Psoas muscle (tissue), 8 donors: ENCODE results near the gene SLC5A10. TPM values are rescaled to one million over a fixed set of nuclear protein-coding genes. Genes with fewer than 3 reads are reported as not detected.

Source experiments
- ATAC-seq, 4 donors: fragments of 200-7000 bp; cut with Tn5 transposase; one replicate each; pipeline ENCODE4 v1.9.1; 2020; ENCODE audit warnings: moderate library complexity in 3 of 4, mild to moderate bottlenecking in 2 of 4
- DNase-seq, 2 donors: peaks; one replicate each; pipeline ENCODE4 v3.0.0-alpha.2; 2020
- H3K27ac ChIP-seq: fragments of 200-600 bp; one replicate; pipeline ENCODE4 v1.8.0; 2022
- H3K27me3 ChIP-seq, 3 donors: fragments of 200-600 bp in 1 of 3; one replicate each; pipeline versions ENCODE4 v1.6.1 to v1.8.0; 2013 to 2022; ENCODE audit warnings: low read length in 2 of 3, mild to moderate bottlenecking in 2 of 3, moderate library complexity in 1 of 3; ENCODE audit not compliant: insufficient read depth in 3 of 3
- H3K36me3 ChIP-seq, 2 donors: fragments of 200-600 bp in 1 of 2; one replicate each; pipeline versions ENCODE4 v1.6.1 to v1.8.0; 2013 to 2022; ENCODE audit warnings: low read depth in 1 of 2, mild to moderate bottlenecking in 1 of 2, moderate library complexity in 1 of 2; ENCODE audit not compliant: insufficient read depth in 1 of 2
- H3K4me1 ChIP-seq: fragments of 200-600 bp; one replicate; pipeline ENCODE4 v1.8.0; 2022
- H3K4me3 ChIP-seq: fragments of 200-600 bp; one replicate; pipeline ENCODE4 v1.8.0; 2022; ENCODE audit warnings: mild to moderate bottlenecking
- H3K9me3 ChIP-seq: fragments of 200-600 bp; one replicate; pipeline ENCODE4 v1.8.0; 2022
- WGBS, 3 donors: extraction: QIAGEN DNeasy Blood & Tissue Kit; methylation state at CpG; one replicate each; pipeline versions ENCODE4 v1.1.6 to v1.1.7; 2013; 5-methylcytosine and 5-hydroxymethylcytosine counted together
- intact Hi-C, 2 donors: fragments of 100-400 bp; cut with DNase I; formaldehyde crosslinking; loops; one replicate each; pipeline versions ENCODE4 v1.11.0 to v1.14.2; 2022
- polyA plus RNA-seq, 3 donors: library from polyadenylated mRNA; stranded (reverse); fragments of 200-250 nt; gene quantifications; one replicate each; pipeline ENCODE4 v1.2.3, GENCODE V29; 2013
- total RNA-seq, 4 donors: library from RNA; stranded (reverse); fragmentation: NEBNext Ultra II Directional in 2 of 4; extraction: Animal tissue kit (Norgen Biotek cat#: 25700) in 2 of 4; gene quantifications; one replicate each; pipeline versions ENCODE4 v1.2.1 to v1.2.4, GENCODE V29; 2021 to 2023
- TF ChIP-seq, protein P1 (sequence below): fragments of 200-600 bp; IDR thresholded peaks from one replicate; pipeline ENCODE4 v1.8.0; 2022; ENCODE audit warnings: antibody characterized with exemption
- donor health status: healthy with polysubstance abuse.
- donor health status: DM: no; HTN: no; CAD: no; lungs with moderate emphysema.
- donor health status: Bipolar disorder and iron deficiency.
- donor health status: healthy.
- donor health status: DM: yes; HTN: yes; CAD: no.
- donor health status: DM: no; HTN: no; CAD: no.
- donor health status: DM: no; HTN: no; CAD: no.
- donor health status: DM: yes; HTN: yes; CAD: no.

Gene SLC5A10
- total and polyA plus RNA-seq, 7 donors = 0.03 TPM; not detected in 6

DNA sequence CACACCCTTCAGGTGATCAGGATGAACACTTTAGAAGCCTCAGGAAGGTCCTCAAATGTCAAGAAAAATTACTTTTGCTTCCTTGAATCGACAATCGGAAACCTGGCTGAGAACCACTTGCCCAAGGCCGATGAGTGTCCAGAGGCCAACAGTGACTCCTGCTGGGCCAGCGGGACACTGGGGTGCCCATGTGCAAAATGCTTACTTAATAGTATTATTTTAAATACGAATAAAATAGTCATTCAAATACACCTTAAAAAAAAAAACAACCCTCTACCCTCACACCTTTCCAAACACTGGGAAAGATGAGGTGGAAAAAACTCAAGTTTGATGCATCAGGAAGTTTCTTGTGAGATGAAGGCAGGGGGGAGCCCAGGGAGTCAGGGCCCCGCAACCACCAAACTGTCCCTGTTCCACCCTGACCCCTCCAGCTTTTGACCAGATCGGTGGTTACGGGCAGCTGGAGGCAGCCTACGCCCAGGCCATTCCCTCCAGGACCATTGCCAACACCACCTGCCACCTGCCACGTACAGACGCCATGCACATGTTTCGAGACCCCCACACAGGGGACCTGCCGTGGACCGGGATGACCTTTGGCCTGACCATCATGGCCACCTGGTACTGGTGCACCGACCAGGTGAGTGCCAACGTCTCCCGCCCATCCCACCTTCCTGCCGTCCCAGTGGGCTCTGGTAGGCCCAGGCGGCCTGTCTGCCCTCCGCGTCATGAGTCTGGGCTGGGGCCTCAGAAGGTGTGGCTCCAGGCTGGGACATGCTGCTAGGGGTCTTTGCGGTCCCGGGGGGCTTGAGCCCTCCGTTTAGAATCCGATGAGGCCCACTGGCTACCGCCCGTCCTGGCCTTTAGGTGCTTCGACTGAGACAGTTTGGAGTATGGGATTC is 18.9 kb downstream of the SLC5A10 start:
- Histone ChIP-seq H3K9me3 (no peaks in the 10 kb centered on the region), H3K4me3 (no peak overlapping the region), H3K27ac (no peak overlapping the region), H3K27me3 (no peaks in the 10 kb centered on the region), H3K4me1 (peaks cover 7% of the 10 kb centered on the region), H3K36me3 (no peaks in the 10 kb centered on the region)
- intact Hi-C loops = no loop called here
- ATAC-seq (no peak), DNase-seq (no peak)
- WGBS, 3 donors = 84 to 91% (median 85%) methylated on average over 28 of the region's 28 CpGs
- TF ChIP-seq, protein P1, sequence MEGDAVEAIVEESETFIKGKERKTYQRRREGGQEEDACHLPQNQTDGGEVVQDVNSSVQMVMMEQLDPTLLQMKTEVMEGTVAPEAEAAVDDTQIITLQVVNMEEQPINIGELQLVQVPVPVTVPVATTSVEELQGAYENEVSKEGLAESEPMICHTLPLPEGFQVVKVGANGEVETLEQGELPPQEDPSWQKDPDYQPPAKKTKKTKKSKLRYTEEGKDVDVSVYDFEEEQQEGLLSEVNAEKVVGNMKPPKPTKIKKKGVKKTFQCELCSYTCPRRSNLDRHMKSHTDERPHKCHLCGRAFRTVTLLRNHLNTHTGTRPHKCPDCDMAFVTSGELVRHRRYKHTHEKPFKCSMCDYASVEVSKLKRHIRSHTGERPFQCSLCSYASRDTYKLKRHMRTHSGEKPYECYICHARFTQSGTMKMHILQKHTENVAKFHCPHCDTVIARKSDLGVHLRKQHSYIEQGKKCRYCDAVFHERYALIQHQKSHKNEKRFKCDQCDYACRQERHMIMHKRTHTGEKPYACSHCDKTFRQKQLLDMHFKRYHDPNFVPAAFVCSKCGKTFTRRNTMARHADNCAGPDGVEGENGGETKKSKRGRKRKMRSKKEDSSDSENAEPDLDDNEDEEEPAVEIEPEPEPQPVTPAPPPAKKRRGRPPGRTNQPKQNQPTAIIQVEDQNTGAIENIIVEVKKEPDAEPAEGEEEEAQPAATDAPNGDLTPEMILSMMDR = no peak

GRCh38 chr17:18971801-18972200 is 19.8 kb downstream of the SLC5A10 start:
- Histone ChIP-seq H3K27me3 (no peaks in the 10 kb centered on the region), H3K4me3 (no peak overlapping the region), H3K4me1 (peaks cover 7% of the 10 kb centered on the region), H3K27ac (no peak overlapping the region), H3K9me3 (no peaks in the 10 kb centered on the region), H3K36me3 (no peaks in the 10 kb centered on the region)
- ATAC-seq (no peak), DNase-seq (no peak)
- TF ChIP-seq, protein P1 = no peak
- WGBS, 3 donors = 89 to 100% (median 95%) methylated on average over 7 of the region's 7 CpGs
- intact Hi-C loops = no loop called here

DNA sequence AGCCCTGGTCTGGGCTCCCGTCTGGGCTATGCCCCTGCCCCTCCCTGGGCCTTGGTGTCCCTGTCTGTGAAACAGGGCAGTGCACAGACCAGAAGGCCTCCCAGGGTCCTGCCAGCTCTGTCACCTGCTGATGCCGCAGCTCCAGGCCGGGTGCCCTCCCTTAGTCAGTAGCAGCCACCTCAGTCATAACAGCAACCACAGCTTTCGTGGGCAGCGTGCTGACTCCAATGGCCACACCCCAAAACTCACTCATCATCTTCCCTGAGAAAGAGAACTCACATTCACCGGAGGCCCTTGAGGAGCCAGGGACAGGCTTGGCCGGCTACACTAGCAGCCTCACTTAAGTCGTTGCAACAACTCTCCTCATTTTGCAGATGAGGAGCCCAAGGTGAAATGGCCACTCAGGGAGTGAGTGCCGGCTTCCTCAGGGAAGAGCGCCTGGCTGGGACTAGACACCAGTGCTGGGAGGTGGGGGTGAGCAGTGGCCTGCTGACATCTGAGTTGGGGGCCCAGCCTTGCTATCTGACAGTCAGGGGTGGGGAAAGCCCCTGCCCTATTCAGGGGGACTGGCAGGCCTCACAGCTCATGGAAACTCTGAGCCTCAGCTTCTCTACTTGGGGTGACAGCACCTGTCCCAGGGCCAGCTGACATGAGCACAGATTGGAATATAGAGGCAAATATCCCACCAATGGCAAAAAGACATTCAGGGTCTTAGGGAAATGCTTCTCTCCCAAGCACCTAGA is 22.6 kb downstream of the SLC5A10 start:
- Histone ChIP-seq H3K27ac (no peak overlapping the region), H3K4me3 (no peak overlapping the region), H3K27me3 (no peaks in the 10 kb centered on the region), H3K36me3 (peaks cover 2 to 7% of the 10 kb centered on the region in 2 donors), H3K9me3 (no peaks in the 10 kb centered on the region), H3K4me1 (no peaks in the 10 kb centered on the region)
- 80 to 87% (median 84%) methylated on average over 10 of the region's 10 CpGs for WGBS, 3 donors
- intact Hi-C loops = no loop called here
- DNase-seq (no peak), ATAC-seq (no peak)
- TF ChIP-seq, protein P1 = no peak

DNA sequence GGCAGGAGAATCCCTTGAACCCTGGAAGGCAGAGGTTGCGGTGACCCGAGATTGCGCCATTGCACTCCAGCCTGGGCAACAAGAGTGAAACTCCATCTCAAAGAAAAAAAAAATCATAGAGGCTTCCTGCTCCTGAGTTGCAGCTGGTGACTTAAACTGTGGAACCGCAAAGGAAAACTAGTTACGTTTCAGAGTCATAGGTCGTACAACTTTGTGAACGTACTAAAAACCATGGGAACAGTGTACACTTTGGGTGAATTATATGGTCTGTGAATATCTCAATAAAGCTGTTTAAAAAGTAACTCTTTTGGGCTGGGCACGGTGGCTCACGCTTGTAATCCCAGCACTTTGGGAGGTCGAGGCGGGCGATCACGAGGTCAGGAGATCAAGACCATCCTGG is 23.6 kb downstream of the SLC5A10 start:
- no peaks in the 10 kb centered on the region for H3K9me3 ChIP-seq
- intact Hi-C loops = no loop called here
- H3K4me1 ChIP-seq = no peaks in the 10 kb centered on the region
- H3K4me3 ChIP-seq = no peak overlapping the region
- H3K27me3 ChIP-seq = no peaks in the 10 kb centered on the region
- ATAC-seq = no peak
- H3K36me3 ChIP-seq = peaks cover 2 to 7% of the 10 kb centered on the region in 2 donors
- no peak for DNase-seq
- TF ChIP-seq, protein P1 = no peak
- 86 to 90% (median 89%) methylated on average over 13 of the region's 13 CpGs for WGBS, 3 donors
- H3K27ac ChIP-seq = no peak overlapping the region
